Caco-2 (cell line): Measurements from ENCODE around the gene CYP2D6. TPM values are rescaled to one million over a fixed set of nuclear protein-coding genes. Genes with fewer than 3 reads are reported as not detected.
"Not testable (repeated sequence)": the region's sequence is repeated elsewhere in the genome, so short reads cannot be mapped to it uniquely, and the experiment has no call there.

ENCODE experiments used
- BruUV-seq: library from RNA; stranded (reverse); fragments of 400-500 nt; replicated peaks from 2 replicates; lab custom pipeline; 2021; lab: Mats Ljungman, UMichigan
- CTCF ChIA-PET: fragments of 300-600 bp; sonication (Branson Sonifier 250); formaldehyde crosslinking; loops from one replicate; lab custom pipeline; 2022; ENCODE audit warnings: antibody characterized with exemption; lab: Charles Lee
- POLR2A ChIA-PET: fragments of 300-600 bp; sonication (Branson Sonifier 250); formaldehyde crosslinking; loops from one replicate; lab custom pipeline; 2022; ENCODE audit warnings: antibody characterized with exemption; lab: Charles Lee
- DNase-seq, 2 experiments: peaks; one replicate each; pipeline versions ENCODE4 v3.0.0 to v3.0.0-alpha.2; 2020 to 2022
- H3K27me3 ChIP-seq: replicated peaks from 2 replicates; pipeline ENCODE4 v1.6.0; 2011; ENCODE audit warnings: low read length; ENCODE audit not compliant: control insufficient read depth, insufficient read depth
- H3K36me3 ChIP-seq: 2 replicates; pipeline ENCODE4 v1.5.1; 2011; ENCODE audit warnings: low read length; ENCODE audit not compliant: control insufficient read depth, insufficient read depth
- H3K4me1 ChIP-seq: fragments of 250-450 bp; sonication (Bioruptor Pico); 2 replicates; pipeline ENCODE4 v1.5.1; 2020; ENCODE audit warnings: mild to moderate bottlenecking
- H3K4me3 ChIP-seq: 2 replicates; pipeline ENCODE4 v1.5.1; 2011; ENCODE audit warnings: low read depth, mild to moderate bottlenecking, control low read depth, low read length
- H3K9me3 ChIP-seq: fragments of 250-450 bp; sonication (Bioruptor Pico); 2 replicates; pipeline ENCODE4 v1.5.1; 2020; ENCODE audit warnings: mild to moderate bottlenecking, moderate library complexity
- H3K27ac Mint-ChIP-seq: one replicate; pipeline ENCODE4 v1.8.0; 2022; ENCODE audit warnings: mixed read lengths; ENCODE audit not compliant: unreplicated experiment
- H3K27me3 Mint-ChIP-seq: one replicate; pipeline ENCODE4 v1.8.0; 2022; ENCODE audit warnings: mixed read lengths; ENCODE audit not compliant: insufficient read depth, unreplicated experiment
- H3K36me3 Mint-ChIP-seq: one replicate; pipeline ENCODE4 v1.8.0; 2022; ENCODE audit warnings: mild to moderate bottlenecking, mixed read lengths; ENCODE audit not compliant: insufficient read depth, unreplicated experiment
- H3K4me1 Mint-ChIP-seq: one replicate; pipeline ENCODE4 v1.8.0; 2022; ENCODE audit warnings: low read depth, mixed read lengths; ENCODE audit not compliant: unreplicated experiment
- H3K4me3 Mint-ChIP-seq: one replicate; pipeline ENCODE4 v1.8.0; 2022; ENCODE audit warnings: mild to moderate bottlenecking, moderate library complexity, mixed read lengths; ENCODE audit not compliant: unreplicated experiment
- H3K9me3 Mint-ChIP-seq: one replicate; pipeline ENCODE4 v1.8.0; 2022; ENCODE audit warnings: mixed read lengths; ENCODE audit not compliant: unreplicated experiment
- CTCF ChIP-seq, 2 experiments: fragments of 200-600 bp in 1 of 2; IDR thresholded peaks; 1 replicate in 1 of 2; 2 replicates in 1 of 2; pipeline versions ENCODE4 v1.5.1 to v1.8.0; 2011 to 2022; ENCODE audit warnings: antibody characterized with exemption in 1 of 2, control low read depth in 1 of 2, inconsistent platforms in 1 of 2, low read depth in 1 of 2, low read length in 1 of 2, mild to moderate bottlenecking in 1 of 2, moderate library complexity in 1 of 2; ENCODE audit not compliant: insufficient read depth in 1 of 2, severe bottlenecking in 1 of 2, unreplicated experiment in 1 of 2
- intact Hi-C: fragments of 100-400 bp; cut with micrococcal nuclease; formaldehyde crosslinking; loops from one replicate; pipeline ENCODE4 v1.10.0; 2022; ENCODE audit not compliant: unreplicated experiment
- total RNA-seq: library from RNA; stranded (reverse); gene quantifications from 2 replicates; pipeline ENCODE4 v1.2.3, GENCODE V29; 2022

CYP2D6 gene
- total RNA-seq, 1 experiment from 2014 or later, result 1.7 TPM

DNA sequence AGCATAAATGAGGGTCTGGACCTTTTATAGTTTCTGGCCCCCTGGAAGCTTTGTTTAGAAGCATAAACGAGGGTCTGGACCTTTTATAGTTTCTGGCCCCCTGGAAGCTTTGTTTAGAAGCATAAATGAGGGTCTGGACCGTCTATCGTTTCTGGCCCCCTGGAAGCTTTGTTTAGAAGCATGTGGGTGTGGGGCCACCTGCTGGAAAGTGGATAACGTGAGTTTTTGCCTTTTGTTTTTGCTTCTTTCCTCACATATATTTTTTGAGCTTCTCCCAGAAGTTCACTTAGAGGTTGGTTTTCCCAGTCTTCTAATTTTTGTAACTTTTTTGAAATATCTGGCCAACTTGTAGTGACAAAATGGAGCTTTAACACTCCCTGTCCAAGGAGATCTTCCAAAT lies 17.8 kb downstream of the CYP2D6 start:
- H3K4me3 ChIP-seq, H3K4me1 ChIP-seq, H3K4me1 Mint-ChIP-seq, H3K27me3 Mint-ChIP-seq, BruUV-seq, H3K4me3 Mint-ChIP-seq, H3K36me3 ChIP-seq, H3K27me3 ChIP-seq, H3K27ac Mint-ChIP-seq, H3K36me3 Mint-ChIP-seq, H3K9me3 Mint-ChIP-seq: not testable (repeated sequence)
- peak; percentile 10 to 42 for TF ChIP-seq CTCF (IDR thresholded peaks at IDR 0.05; ENCODE audit: insufficient read depth in 1 of 2, low read depth in 1 of 2, low read length in 1 of 2, severe bottlenecking in 1 of 2, unreplicated experiment in 1 of 2)
- peaks cover 16% of the 10 kb centered on the region for H3K9me3 ChIP-seq
- ChIA-PET POLR2A (interaction anchor here (0.6 kb wide), 1 partner anchor 22 kb away, joined by 4 read pairs; the partner anchor contains the start of gene NDUFA6), CTCF (interaction anchor here (0.6 to 2.0 kb wide), 7 partner anchors 22 to 329 kb away, joined by 3 to 46 read pairs (median 3); partner anchors contain the start of genes CENPM and NDUFA6)
- DNase-seq, result peak in 1 of 2 experiments; percentile 32
- intact Hi-C loops, result loop anchor here (1.0 to 10.0 kb wide), 2 partner anchors 58 to 146 kb away; no protein-coding TSS in a partner anchor

GRCh38 chr22:42111798-42112197 lies 18.8 kb downstream of the CYP2D6 start:
- no peak for DNase-seq
- Mint-ChIP-seq H3K9me3 (peaks cover 9% of the 10 kb centered on the region), H3K4me1 (peaks cover 7% of the 10 kb centered on the region), H3K27ac (no peak overlapping the region), H3K4me3 (no peak overlapping the region), H3K27me3 (no peaks in the 10 kb centered on the region), H3K36me3 (peaks cover 5% of the 10 kb centered on the region)
- Histone ChIP-seq H3K27me3 (no peaks in the 10 kb centered on the region), H3K4me1 (no peaks in the 10 kb centered on the region), H3K9me3 (peaks cover 16% of the 10 kb centered on the region), H3K36me3 (no peaks in the 10 kb centered on the region), H3K4me3 (no peak overlapping the region)
- CTCF ChIA-PET, result interaction anchor here (0.6 to 2.0 kb wide), 3 partner anchors 21 to 162 kb away, joined by 3 to 46 read pairs (median 6); partner anchors contain the start of gene NDUFA6
- no TSS peak for BruUV-seq
- TF ChIP-seq CTCF (IDR thresholded peaks at IDR 0.05; ENCODE audit: insufficient read depth in 1 of 2, low read depth in 1 of 2, low read length in 1 of 2, severe bottlenecking in 1 of 2, unreplicated experiment in 1 of 2), result no peak
- POLR2A ChIA-PET, result no interaction called here
- intact Hi-C loops, result loop anchor here (10.0 kb wide), 1 partner anchor 57 kb away; no protein-coding TSS in a partner anchor

- Histone ChIP-seq H3K9me3 (peaks cover 2% of the 10 kb centered on the region), H3K27me3 (no peaks in the 10 kb centered on the region), H3K4me3 (no peak overlapping the region), H3K4me1 (no peaks in the 10 kb centered on the region), H3K36me3 (no peaks in the 10 kb centered on the region)
- Mint-ChIP-seq H3K36me3 (no peaks in the 10 kb centered on the region), H3K4me3 (no peak overlapping the region), H3K27me3 (no peaks in the 10 kb centered on the region), H3K27ac (no peak overlapping the region), H3K9me3 (peaks cover 19% of the 10 kb centered on the region), H3K4me1 (peaks cover 7% of the 10 kb centered on the region)
- no peak for DNase-seq
- BruUV-seq, result no TSS peak
- TF ChIP-seq CTCF (IDR thresholded peaks at IDR 0.05; ENCODE audit: insufficient read depth in 1 of 2, low read depth in 1 of 2, low read length in 1 of 2, severe bottlenecking in 1 of 2, unreplicated experiment in 1 of 2), result no peak
- POLR2A ChIA-PET, result no interaction called here
- CTCF ChIA-PET, result interaction anchor here (1.4 kb wide), 1 partner anchor 17 kb away, joined by 4 read pairs; no protein-coding TSS in a partner anchor
- intact Hi-C loops, result no loop called here
These were observed 21.8 kb downstream of the CYP2D6 start for GRCh38 chr22:42108848-42109247.

GRCh38 chr22:42104332-42104860 lies 26.2 kb downstream of the CYP2D6 start:
- POLR2A ChIA-PET, H3K27me3 Mint-ChIP-seq, H3K4me3 ChIP-seq, H3K27me3 ChIP-seq, H3K4me1 ChIP-seq, H3K4me1 Mint-ChIP-seq, CTCF ChIA-PET, BruUV-seq, H3K4me3 Mint-ChIP-seq, intact Hi-C loops, DNase-seq, H3K27ac Mint-ChIP-seq, H3K36me3 Mint-ChIP-seq, H3K36me3 ChIP-seq: not testable (repeated sequence)
- H3K9me3 ChIP-seq, result peaks cover 16% of the 10 kb centered on the region
- H3K9me3 Mint-ChIP-seq, result peaks cover 25% of the 10 kb centered on the region
